ENCODE measurements around the gene FAM184B.

DNA sequence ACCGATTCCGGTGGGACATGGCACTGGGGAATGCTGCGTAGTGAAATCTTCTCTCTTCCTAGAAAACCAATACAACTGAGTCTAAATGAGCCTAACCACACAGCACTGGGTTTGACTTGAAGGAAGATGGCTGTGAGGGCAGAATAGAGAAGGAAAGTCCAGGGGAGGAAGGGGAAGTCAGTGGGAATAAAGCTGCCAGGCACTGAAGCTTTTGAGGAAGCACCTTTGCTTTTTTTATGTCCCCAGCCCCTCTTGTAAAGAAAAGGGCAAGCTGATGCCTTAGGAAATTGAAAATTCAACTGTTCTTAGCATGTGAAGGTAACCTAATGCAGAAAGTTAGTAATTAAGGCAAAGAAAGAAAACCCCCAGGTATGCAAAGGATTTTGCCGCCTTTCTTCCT is 146.4 kb downstream of the FAM184B start:
- TF ChIP-seq, protein P1, sequence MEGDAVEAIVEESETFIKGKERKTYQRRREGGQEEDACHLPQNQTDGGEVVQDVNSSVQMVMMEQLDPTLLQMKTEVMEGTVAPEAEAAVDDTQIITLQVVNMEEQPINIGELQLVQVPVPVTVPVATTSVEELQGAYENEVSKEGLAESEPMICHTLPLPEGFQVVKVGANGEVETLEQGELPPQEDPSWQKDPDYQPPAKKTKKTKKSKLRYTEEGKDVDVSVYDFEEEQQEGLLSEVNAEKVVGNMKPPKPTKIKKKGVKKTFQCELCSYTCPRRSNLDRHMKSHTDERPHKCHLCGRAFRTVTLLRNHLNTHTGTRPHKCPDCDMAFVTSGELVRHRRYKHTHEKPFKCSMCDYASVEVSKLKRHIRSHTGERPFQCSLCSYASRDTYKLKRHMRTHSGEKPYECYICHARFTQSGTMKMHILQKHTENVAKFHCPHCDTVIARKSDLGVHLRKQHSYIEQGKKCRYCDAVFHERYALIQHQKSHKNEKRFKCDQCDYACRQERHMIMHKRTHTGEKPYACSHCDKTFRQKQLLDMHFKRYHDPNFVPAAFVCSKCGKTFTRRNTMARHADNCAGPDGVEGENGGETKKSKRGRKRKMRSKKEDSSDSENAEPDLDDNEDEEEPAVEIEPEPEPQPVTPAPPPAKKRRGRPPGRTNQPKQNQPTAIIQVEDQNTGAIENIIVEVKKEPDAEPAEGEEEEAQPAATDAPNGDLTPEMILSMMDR (IDR thresholded peaks at IDR 0.05) = no peak
- TF ChIP-seq POLR2A (IDR thresholded peaks at IDR 0.05) = no peak
